ENCODE data around the gene C12orf42. TPM values are rescaled to one million over a fixed set of nuclear protein-coding genes. Genes with fewer than 3 reads are reported as not detected.
"Not testable (repeated sequence)": the region's sequence is repeated elsewhere in the genome, so short reads cannot be mapped to it uniquely, and the experiment has no call there.

Gene C12orf42
- polyA plus RNA-seq, 3 donors: 0.07 to 0.14 TPM; not detected in 1

DNA sequence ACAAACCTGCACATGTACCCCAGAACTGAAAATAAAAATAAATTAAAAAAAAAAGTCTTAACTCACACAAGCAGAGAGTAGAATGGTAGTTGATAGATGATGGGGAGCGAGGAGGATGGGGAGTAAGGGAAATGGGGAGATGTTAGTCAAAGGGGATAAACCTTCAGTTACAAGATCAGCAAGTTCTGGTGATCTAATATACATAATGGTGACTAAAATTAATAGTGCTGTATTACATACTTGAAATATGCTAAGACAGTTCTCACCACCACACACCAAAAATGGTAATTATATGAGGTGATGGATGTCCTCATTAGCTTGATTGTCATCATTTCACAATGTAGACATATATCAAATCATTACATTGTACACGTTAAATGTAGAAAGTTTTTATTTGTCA is 3.2 kb upstream of the C12orf42 start:
- no peak for DNase-seq

DNA sequence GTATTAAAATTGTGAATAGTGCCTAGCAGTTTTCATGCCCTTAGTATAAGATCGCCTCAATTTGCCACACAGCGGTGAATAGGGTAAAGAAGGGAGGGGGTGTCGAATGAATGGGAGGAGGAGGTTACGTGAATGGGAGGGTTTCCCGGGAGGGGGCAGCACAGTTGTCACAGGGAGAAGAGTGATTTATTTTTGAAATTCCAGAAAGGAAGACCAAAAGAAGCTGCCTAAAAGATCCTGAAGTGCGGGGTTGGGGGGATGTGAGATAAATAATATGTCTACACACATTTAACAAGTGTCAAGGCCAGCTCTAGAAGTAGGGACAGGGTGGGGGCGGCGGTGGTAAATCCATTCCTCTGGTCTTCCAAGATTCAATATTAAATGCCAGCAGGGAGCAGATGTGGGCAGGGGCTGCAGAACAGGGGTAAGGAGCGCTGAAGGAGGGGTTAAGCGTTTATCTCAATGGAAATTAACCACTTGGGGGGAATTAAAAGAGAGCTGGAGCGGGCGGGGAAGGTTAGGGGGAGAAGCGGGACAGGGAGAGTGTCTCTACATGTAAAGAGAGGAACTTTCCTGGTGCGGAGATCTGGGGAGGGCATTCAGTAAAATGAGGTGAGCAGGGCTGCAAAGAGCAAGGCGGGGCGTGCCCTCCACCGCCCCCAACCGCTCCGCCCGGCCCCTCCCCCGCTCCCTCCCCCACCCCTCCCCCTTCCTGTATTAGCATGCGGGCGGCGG is 867 bp downstream of the C12orf42 start:
- no peak for DNase-seq

- DNase-seq: no peak
These were observed 1.6 kb downstream of the C12orf42 start for GRCh38 chr12:103494051-103494733.

DNA sequence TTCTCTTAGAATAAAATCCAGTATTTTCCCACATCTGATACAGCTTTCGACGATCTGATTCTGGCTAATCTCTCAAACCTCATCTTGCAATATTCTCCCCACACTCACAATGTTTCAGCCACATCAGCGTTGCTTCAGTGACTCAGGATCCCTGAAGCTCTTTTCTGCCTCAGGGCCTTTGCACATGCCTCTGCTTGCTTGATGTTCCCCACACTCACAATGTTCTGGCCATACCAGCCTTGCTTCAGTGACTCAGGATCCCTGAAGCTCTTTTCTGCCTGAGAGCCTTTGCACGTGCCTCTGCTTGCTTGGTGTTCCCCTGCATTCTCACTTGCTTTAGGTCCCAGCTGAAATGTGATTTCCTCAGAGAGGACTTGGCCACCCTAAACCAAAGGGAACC is 2.6 kb downstream of the C12orf42 start:
- DNase-seq: no peak

DNA sequence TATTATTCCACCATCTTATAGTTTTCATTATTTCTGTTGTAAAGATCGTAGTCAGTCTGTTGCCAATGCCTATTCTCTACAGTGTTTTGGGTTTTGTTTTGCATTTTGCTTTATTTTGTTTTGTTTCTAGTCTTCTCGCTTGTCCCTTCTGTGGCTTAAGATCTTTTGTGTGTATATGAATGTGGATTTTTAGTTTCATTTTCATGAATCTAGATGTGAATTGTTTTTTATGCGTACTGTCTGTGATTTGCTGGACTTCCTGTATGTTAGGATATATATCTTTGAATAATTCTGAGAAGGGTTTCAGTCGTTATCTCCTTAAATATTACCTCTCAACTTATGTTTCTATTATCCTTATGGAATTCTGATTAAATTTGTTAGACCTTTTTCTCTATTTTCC is 13.4 kb downstream of the C12orf42 start:
- no peak for DNase-seq

DNA sequence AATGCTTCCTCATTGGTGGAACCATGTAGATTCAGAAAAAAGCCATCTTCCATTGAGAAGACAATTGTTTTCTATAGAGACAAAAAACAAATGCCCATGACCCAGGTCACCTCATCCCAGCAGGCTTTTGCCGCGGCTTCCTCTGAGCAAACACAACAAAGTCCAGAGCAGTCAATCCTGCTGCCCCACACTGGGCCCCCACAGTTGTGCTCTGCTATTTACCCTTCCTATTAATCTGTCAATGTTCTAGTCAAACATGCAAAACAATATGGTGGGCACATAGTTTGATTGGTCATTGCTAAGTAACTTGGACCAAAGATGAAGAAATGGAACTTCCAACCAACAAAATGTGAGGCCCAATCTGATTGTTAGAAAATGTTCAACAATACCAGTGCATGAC is 20.7 kb downstream of the C12orf42 start:
- no peak for DNase-seq

GRCh38 chr12:103470664-103471063 is 25.1 kb downstream of the C12orf42 start:
- no peak for DNase-seq

DNA sequence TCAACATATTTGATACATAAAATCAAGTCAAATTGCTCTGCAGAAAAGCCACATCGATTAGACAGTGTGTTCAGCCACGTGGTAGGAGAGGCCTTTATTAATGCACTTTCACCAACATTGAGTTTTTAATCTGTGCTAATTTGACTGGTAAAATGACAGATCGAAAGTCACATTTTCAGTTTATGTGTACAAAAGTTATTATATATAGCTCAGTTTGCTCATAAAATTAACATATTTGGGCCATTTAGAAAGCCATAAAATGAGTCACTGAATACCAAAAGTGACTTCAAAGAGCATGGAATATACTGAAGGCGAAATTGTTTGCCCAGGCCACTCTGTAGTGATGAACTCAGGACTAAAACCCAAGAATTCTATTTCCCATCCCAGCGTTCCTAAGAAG is 26.0 kb downstream of the C12orf42 start:
- DNase-seq: no peak

- no peak for DNase-seq
These were observed 26.9 kb downstream of the C12orf42 start for GRCh38 chr12:103468837-103469236.

GRCh38 chr12:103462675-103463074 is 33.1 kb downstream of the C12orf42 start:
- no peak for DNase-seq

DNA sequence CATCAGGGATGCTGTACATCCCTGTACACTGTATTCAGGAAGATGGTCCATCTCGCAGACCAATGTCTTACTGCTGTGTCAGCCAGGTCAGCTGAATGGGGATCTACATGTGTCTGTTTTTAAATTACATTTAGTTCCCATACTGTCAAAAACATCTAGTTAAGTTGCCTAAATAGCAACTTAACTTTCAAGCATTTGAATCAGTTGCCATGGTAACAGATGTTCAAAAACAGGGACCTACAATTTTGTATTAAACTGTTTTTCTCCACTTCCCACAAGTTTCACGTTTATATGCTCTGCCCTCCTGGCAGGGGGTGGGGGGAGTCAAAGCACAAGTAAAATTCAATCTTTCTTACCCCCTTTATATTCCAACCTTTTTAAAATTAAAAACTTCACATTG is 38.3 kb downstream of the C12orf42 start:
- DNase-seq: no peak

- no peak for DNase-seq
These were observed 39.8 kb downstream of the C12orf42 start for GRCh38 chr12:103456006-103456405.

DNA sequence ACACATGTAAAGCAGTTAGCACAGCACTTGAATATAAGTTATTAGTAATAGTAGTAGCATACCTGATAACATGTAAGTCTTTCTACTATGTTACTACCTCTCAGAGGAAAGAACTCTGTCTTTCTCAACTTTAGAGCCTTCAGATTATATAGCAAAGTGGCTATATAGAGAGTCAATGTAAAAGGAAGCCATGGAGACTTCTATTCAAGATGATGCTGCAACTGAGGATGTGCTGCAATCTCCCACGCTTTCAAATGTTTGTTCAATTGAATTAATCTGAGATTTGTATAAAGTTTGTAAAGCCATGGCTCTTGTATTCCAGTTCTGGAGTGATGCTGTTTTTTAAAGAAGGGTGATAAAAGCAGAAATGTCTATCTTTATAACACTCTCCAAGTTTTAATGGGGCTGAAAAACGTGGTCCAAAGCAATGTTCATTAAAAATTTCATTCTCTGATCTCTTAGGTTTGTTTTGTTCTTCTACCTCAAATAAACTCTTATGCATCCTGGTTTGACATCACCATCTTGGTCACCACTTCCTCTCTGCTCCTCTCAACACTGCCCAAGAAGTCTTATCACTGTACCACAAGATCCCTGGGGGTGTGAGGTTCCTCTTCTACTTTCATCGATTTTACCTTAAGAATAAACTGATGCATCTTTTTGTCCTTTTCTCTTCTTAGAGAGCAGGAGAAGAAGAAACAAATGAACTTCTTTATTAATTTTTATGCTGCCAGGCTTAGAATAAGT is 40.6 kb downstream of the C12orf42 start:
- DNase-seq: no peak

GRCh38 chr12:103444983-103445382 is 50.8 kb downstream of the C12orf42 start:
- DNase-seq: no peak

- DNase-seq: no peak
These were observed 52.9 kb downstream of the C12orf42 start for GRCh38 chr12:103442822-103443221.

DNA sequence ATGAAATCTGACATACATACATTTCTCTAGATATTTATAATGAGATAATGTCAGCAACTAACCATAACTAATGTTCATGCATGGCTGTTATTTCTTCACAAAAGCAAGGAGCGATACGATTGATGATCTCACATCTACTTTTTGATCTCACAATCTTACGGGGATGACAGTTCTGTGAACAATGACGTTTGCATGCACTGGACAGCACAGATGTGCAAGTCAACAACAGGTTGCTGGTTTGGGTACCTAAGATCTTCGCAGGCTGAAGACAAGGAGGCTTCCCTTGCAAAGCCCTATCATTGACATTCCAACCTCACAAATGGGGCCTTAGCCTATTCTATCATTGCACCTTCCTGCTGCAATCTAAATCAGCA is 53.6 kb downstream of the C12orf42 start:
- no peak for DNase-seq

DNA sequence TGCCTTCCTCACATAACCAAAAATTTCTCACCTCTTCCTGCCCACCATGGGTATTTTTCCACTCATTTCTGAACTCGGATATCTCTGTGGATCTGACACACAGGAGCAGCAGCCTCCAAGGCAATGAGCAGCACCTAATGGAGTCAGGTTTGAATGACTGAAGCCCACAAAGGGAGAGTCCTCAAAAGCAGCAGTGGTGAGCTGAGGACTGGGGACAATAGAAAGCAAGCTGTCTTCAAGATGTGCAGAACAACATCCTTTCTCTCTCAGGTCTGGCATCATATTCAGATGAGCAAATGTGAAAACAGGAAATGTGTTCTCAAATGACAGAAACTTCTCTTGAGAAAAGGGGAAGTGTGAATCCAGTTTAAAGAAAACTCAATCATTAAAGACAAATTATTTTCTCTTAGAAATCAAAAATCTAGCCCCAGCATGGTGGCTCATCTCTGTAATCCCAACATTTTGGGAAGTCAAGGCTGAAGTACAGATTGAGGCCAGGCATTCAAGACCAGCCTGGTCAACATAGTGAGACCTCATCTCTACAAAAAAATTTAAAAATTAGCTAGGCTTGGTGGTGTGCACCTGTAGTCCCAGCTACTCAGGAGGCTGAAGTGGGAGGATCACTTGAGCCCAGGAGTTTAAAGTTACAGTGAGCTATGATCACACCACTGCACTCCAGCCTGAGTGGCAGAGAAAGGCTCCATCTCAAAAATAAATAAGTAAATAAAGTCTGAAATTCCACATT is 54.2 kb downstream of the C12orf42 start:
- no peak for DNase-seq

DNA sequence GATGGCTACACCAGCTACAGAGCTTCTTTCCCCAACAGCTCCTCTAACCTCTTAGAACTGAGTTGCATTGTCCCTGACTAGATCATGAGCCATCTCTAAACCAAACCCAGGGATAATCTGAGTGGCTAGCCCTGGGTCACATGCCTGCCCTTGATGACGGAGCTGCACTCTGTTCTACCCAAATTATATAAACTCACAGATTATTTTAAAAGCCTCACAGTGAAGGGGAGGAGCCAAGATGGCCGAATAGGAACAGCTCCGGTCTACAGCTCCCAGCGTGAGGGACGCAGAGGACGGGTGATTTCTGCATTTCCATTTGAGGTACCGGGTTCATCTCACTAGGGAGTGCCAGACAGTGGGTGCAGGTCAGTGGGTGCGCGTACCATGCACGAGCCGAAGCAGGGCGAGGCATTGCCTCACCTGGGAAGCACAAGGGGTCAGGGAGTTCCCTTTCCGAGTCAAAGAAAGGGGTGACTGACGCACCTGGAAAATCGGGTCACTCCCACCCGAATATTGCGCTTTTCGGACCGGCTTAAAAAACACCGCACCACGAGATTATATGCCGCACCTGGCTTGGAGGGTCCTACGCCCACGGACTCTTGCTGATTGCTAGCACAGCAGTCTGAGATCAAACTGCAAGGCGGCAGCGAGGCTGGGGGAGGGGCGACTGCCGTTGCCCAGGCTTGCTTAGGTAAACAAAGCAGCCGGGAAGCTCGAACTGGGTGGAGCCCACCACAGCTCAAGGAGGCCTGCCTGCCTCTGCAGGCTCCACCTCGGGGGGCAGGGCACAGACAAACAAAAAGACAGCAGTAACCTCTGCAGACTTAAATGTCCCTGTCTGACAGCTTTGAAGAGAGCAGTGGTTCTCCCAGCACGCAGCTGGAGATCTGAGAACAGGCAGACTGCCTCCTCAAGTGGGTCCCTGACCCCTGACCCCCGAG is 61.3 kb downstream of the C12orf42 start:
- DNase-seq: not testable (repeated sequence)

GRCh38 chr12:103431950-103432349 is 63.8 kb downstream of the C12orf42 start:
- DNase-seq: no peak

DNA sequence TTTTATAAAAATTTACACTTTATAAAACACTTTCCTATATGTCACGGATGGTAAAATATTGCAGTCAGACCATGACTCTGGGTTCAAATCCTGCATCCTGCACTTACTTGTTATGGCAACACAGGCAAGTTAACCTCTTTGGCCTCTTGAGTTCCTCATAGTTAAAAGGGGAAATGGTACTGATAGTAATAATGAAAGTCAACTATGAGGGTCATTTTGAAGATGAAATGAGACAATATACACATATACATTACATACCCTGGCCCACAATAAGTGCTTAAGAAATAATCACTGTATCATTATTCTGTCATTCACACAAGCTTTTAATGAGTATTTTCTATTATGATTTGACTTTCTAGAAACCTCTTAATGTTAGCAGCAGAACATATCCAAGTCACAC is 64.4 kb downstream of the C12orf42 start:
- DNase-seq: no peak

- DNase-seq: not testable (repeated sequence)
These were observed 70.1 kb downstream of the C12orf42 start for GRCh38 chr12:103425674-103426073.

Data from renal pelvis (tissue), 4 donors.